H9 (cell line): Measurements from ENCODE around the gene ZNF414. TPM values are rescaled to one million over a fixed set of nuclear protein-coding genes. Genes with fewer than 3 reads are reported as not detected.

Source experiments
- DNase-seq: peaks from one replicate; pipeline ENCODE4 v3.0.0-alpha.2; 2017
- H2AFZ ChIP-seq: one replicate; pipeline ENCODE4 v1.6.1; 2013; ENCODE audit warnings: mild to moderate bottlenecking, low read length, control low read depth, moderate library complexity
- H2AK5ac ChIP-seq: 2 replicates; pipeline ENCODE4 v1.6.1; 2013; ENCODE audit warnings: low read length, control low read depth, mixed read lengths; ENCODE audit not compliant: insufficient read length
- H2BK120ac ChIP-seq: one replicate; pipeline ENCODE4 v1.6.1; 2013; ENCODE audit warnings: low read depth, mild to moderate bottlenecking, low read length, control low read depth, inconsistent platforms; ENCODE audit not compliant: poor library complexity, severe bottlenecking
- H2BK12ac ChIP-seq: 2 replicates; pipeline ENCODE4 v1.6.1; 2013; ENCODE audit warnings: low read length, control low read depth, mixed read lengths, low read depth; ENCODE audit not compliant: insufficient read length
- H2BK15ac ChIP-seq: 2 replicates; pipeline ENCODE4 v1.6.1; 2013; ENCODE audit warnings: low read depth, low read length, control low read depth
- H2BK20ac ChIP-seq: one replicate; pipeline ENCODE4 v1.6.1; 2013; ENCODE audit warnings: low read depth, mild to moderate bottlenecking, low read length, control low read depth, inconsistent platforms; ENCODE audit not compliant: poor library complexity, severe bottlenecking
- H2BK5ac ChIP-seq: 2 replicates; pipeline ENCODE4 v1.6.1; 2013; ENCODE audit warnings: low read length, control low read depth, mixed read lengths; ENCODE audit not compliant: insufficient read length
- H3K14ac ChIP-seq: 2 replicates; pipeline ENCODE4 v1.6.1; 2013; ENCODE audit warnings: low read length, control low read depth; ENCODE audit not compliant: insufficient read depth
- H3K18ac ChIP-seq: 2 replicates; pipeline ENCODE4 v1.6.1; 2013; ENCODE audit warnings: low read depth, mild to moderate bottlenecking, mixed read lengths, low read length, control low read depth; ENCODE audit not compliant: insufficient read length
- H3K23ac ChIP-seq: 2 replicates; pipeline ENCODE4 v1.6.1; 2013; ENCODE audit warnings: low read length, control low read depth, mixed read lengths, low read depth; ENCODE audit not compliant: insufficient read length
- H3K23me2 ChIP-seq: 2 replicates; pipeline ENCODE4 v1.6.1; 2013; ENCODE audit warnings: low read depth, mild to moderate bottlenecking, mixed read lengths, low read length, control low read depth; ENCODE audit not compliant: insufficient read length, poor library complexity, severe bottlenecking
- H3K27ac ChIP-seq: 2 replicates; pipeline ENCODE4 v1.5.1; 2013; ENCODE audit warnings: low read length, control low read depth, mixed read lengths, low read depth; ENCODE audit not compliant: insufficient read length
- H3K27me3 ChIP-seq: 2 replicates; pipeline ENCODE4 v1.6.1; 2013; ENCODE audit warnings: low read length, control low read depth, inconsistent platforms; ENCODE audit not compliant: insufficient read depth
- H3K4ac ChIP-seq: 2 replicates; pipeline ENCODE4 v1.6.1; 2013; ENCODE audit warnings: low read depth, mild to moderate bottlenecking, control low read depth, inconsistent platforms, low read length, moderate library complexity
- H3K4me1 ChIP-seq: 2 replicates; pipeline ENCODE4 v1.6.1; 2013; ENCODE audit warnings: low read length, control low read depth, inconsistent platforms; ENCODE audit not compliant: insufficient read depth
- H3K4me2 ChIP-seq: 2 replicates; pipeline ENCODE4 v1.6.1; 2013; ENCODE audit warnings: low read length, control low read depth, mixed read lengths; ENCODE audit not compliant: insufficient read length, insufficient read depth
- H3K56ac ChIP-seq: 2 replicates; pipeline ENCODE4 v1.6.1; 2013; ENCODE audit warnings: low read depth, mild to moderate bottlenecking, mixed read lengths, low read length, control low read depth; ENCODE audit not compliant: insufficient read length
- H3K79me1 ChIP-seq: 2 replicates; pipeline ENCODE4 v1.6.1; 2013; ENCODE audit warnings: low read depth, mild to moderate bottlenecking, moderate library complexity, low read length, control low read depth, inconsistent platforms; ENCODE audit not compliant: insufficient read depth, poor library complexity, severe bottlenecking
- H3K79me2 ChIP-seq: 2 replicates; pipeline ENCODE4 v1.6.1; 2013; ENCODE audit warnings: low read length, control low read depth, inconsistent platforms; ENCODE audit not compliant: insufficient read depth
- H3K9ac ChIP-seq: 2 replicates; pipeline ENCODE4 v1.6.1; 2013; ENCODE audit warnings: low read length, control low read depth, mixed read lengths; ENCODE audit not compliant: insufficient read length; ENCODE audit errors: extremely low read depth
- H3K9me3 ChIP-seq: one replicate; pipeline ENCODE4 v1.6.1; 2013; ENCODE audit warnings: low read depth, low read length, inconsistent platforms; ENCODE audit not compliant: control insufficient read depth
- H3T11ph ChIP-seq: one replicate; pipeline ENCODE4 v1.6.1; 2013; ENCODE audit warnings: mild to moderate bottlenecking, low read length, control low read depth, inconsistent platforms
- H4K20me1 ChIP-seq: one replicate; pipeline ENCODE4 v1.6.1; 2013; ENCODE audit not compliant: control insufficient read depth, insufficient read length, insufficient read depth
- H4K5ac ChIP-seq: 2 replicates; pipeline ENCODE4 v1.6.1; 2013; ENCODE audit warnings: low read depth, mild to moderate bottlenecking, mixed read lengths, low read length, control low read depth; ENCODE audit not compliant: insufficient read length
- H4K8ac ChIP-seq: replicated peaks from 2 replicates; pipeline ENCODE4 v1.6.1; 2013; ENCODE audit warnings: low read length, control low read depth, mixed read lengths, low read depth; ENCODE audit not compliant: insufficient read length
- H4K91ac ChIP-seq: 2 replicates; pipeline ENCODE4 v1.6.1; 2013; ENCODE audit warnings: low read depth, mild to moderate bottlenecking, moderate library complexity, mixed read lengths, low read length, control low read depth; ENCODE audit not compliant: insufficient read length
- H3K27ac Mint-ChIP-seq, 3 experiments: 2 replicates in 2 of 3; 3 replicates in 1 of 3; pipeline ENCODE4 v1.8.0; 2020 to 2021; ENCODE audit warnings: mixed read lengths in 3 of 3, mild to moderate bottlenecking in 1 of 3, moderate library complexity in 1 of 3
- H3K27me3 Mint-ChIP-seq: 2 replicates; pipeline ENCODE4 v1.8.0; 2021; ENCODE audit warnings: low read depth, mild to moderate bottlenecking, moderate library complexity, mixed read lengths
- H3K36me3 Mint-ChIP-seq, 3 experiments: 2 replicates in 2 of 3; 3 replicates in 1 of 3; pipeline ENCODE4 v1.8.0; 2020 to 2021; ENCODE audit warnings: low read depth in 3 of 3, mixed read lengths in 3 of 3; ENCODE audit not compliant: insufficient read depth in 1 of 3
- H3K4me1 Mint-ChIP-seq, 2 experiments: 2 replicates each; pipeline ENCODE4 v1.8.0; 2020; ENCODE audit warnings: mixed read lengths in 2 of 2
- H3K4me3 Mint-ChIP-seq, 2 experiments: 2 replicates in 1 of 2; 3 replicates in 1 of 2; pipeline ENCODE4 v1.8.0; 2020 to 2021; ENCODE audit warnings: mild to moderate bottlenecking in 2 of 2, mixed read lengths in 2 of 2, moderate library complexity in 1 of 2
- H3K9me3 Mint-ChIP-seq, 2 experiments: 2 replicates in 1 of 2; 3 replicates in 1 of 2; pipeline ENCODE4 v1.8.0; 2020; ENCODE audit warnings: mild to moderate bottlenecking in 2 of 2, mixed read lengths in 2 of 2, moderate library complexity in 1 of 2
- WGBS: extraction: QIAGEN DNeasy Blood & Tissue Kit; methylation state at CpG from one replicate; pipeline ENCODE4 v1.1.7; 2013; ENCODE audit warnings: missing lambda C conversion rate, low lambda C conversion rate, mixed read lengths; ENCODE audit not compliant: insufficient read length; ENCODE audit errors: extremely low coverage; 5-methylcytosine and 5-hydroxymethylcytosine counted together
- total RNA-seq: library from RNA; stranded (reverse); gene quantifications from 2 replicates; pipeline ENCODE4 v1.2.1, GENCODE V29; 2021
- TF ChIP-seq, protein P1 (sequence below): fragments of 200-600 bp; sonication (generic); conservative IDR thresholded peaks from 3 replicates; pipeline ENCODE4 v1.8.0; 2021; ENCODE audit warnings: antibody characterized with exemption, mild to moderate bottlenecking

Gene ZNF414
- total RNA-seq, 1 experiment from 2014 or later, result 29.3 TPM

DNA sequence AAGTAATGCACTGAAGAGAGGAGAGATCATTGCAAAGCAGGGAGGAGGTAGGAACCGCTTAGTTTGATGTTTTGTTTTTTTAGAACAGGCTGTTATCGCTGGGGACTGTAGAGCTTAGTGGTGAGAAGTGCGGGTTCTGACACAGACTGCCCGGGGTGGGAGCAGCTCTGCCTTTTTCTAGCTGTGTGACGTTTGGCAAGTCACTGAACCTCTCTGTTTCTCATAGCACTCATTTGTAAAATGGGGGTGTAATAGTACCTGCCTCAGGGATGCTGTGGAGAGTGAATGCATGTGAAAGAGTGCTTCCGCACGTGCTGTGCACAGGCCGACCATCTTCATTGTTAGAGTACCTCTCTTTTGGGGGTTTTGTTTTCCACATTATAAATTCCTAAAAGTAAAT, 30.8 kb downstream of the ZNF414 start:
- Histone ChIP-seq H2BK5ac (no peak overlapping the region), H3K79me1 (no peaks in the 10 kb centered on the region), H3K4me2 (no peak overlapping the region), H2AK5ac (no peak overlapping the region), H3K56ac (no peak overlapping the region), H3K9me3 (no peaks in the 10 kb centered on the region), H3K4ac (no peak overlapping the region), H3K4me1 (no peaks in the 10 kb centered on the region), H2AFZ (no peak overlapping the region), H4K20me1 (peaks cover 2% of the 10 kb centered on the region), H2BK15ac (no peak overlapping the region), H3K14ac (no peak overlapping the region), H4K91ac (no peak overlapping the region), H3K27me3 (no peaks in the 10 kb centered on the region), H2BK120ac (no peak overlapping the region), H4K5ac (no peak overlapping the region), H3K79me2 (peaks cover 14% of the 10 kb centered on the region; the same call in 1 of the 2 replicates), H3K18ac (no peak overlapping the region), H2BK12ac (no peak overlapping the region), H3K27ac (no peak overlapping the region), H2BK20ac (no peak overlapping the region), H4K8ac (no peak overlapping the region), H3T11ph (no peak overlapping the region), H3K23ac (no peak overlapping the region), H3K9ac (no peak overlapping the region), H3K23me2 (no peaks in the 10 kb centered on the region)
- H3K4me1 Mint-ChIP-seq, result peaks cover under 1 to 9% of the 10 kb centered on the region in 2 experiments; a peak in 2 of 4 replicates
- H3K27me3 Mint-ChIP-seq, result no peaks in the 10 kb centered on the region; the same call in none of the 2 replicates
- no CpG with 5 or more reads among the region's 8 CpGs for WGBS
- TF ChIP-seq, protein P1, sequence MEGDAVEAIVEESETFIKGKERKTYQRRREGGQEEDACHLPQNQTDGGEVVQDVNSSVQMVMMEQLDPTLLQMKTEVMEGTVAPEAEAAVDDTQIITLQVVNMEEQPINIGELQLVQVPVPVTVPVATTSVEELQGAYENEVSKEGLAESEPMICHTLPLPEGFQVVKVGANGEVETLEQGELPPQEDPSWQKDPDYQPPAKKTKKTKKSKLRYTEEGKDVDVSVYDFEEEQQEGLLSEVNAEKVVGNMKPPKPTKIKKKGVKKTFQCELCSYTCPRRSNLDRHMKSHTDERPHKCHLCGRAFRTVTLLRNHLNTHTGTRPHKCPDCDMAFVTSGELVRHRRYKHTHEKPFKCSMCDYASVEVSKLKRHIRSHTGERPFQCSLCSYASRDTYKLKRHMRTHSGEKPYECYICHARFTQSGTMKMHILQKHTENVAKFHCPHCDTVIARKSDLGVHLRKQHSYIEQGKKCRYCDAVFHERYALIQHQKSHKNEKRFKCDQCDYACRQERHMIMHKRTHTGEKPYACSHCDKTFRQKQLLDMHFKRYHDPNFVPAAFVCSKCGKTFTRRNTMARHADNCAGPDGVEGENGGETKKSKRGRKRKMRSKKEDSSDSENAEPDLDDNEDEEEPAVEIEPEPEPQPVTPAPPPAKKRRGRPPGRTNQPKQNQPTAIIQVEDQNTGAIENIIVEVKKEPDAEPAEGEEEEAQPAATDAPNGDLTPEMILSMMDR, result no peak
- DNase-seq, result no peak
- peaks cover 43 to 89% (median 87%) of the 10 kb centered on the region in 3 experiments for H3K36me3 Mint-ChIP-seq
- no peak overlapping the region; a peak in 2 of 7 replicates for H3K27ac Mint-ChIP-seq
- no peak overlapping the region for H3K4me3 Mint-ChIP-seq
- H3K9me3 Mint-ChIP-seq, result no peaks in the 10 kb centered on the region
